Liver (tissue), 9 donors: ENCODE data around the gene CRHR1. TPM values are rescaled to one million over a fixed set of nuclear protein-coding genes. Genes with fewer than 3 reads are reported as not detected.

Experiments used
- DNase-seq: peaks from one replicate; pipeline ENCODE4 v3.0.0-alpha.2; 2017; ENCODE audit warnings: low spot score
- H3K27ac ChIP-seq, 2 donors: one replicate each; pipeline ENCODE4 v1.7.0; 2013; ENCODE audit warnings: inconsistent platforms in 2 of 2, low read length in 2 of 2, control low read depth in 1 of 2, low read depth in 1 of 2, mild to moderate bottlenecking in 1 of 2
- H3K27me3 ChIP-seq, 4 donors: one replicate each; pipeline versions ENCODE4 v1.6.1 to v1.7.0; 2013; ENCODE audit warnings: low read length in 3 of 4, inconsistent platforms in 1 of 4, mild to moderate bottlenecking in 1 of 4, moderate library complexity in 1 of 4; ENCODE audit not compliant: control insufficient read depth in 4 of 4, insufficient read depth in 4 of 4
- H3K36me3 ChIP-seq, 4 donors: one replicate each; pipeline versions ENCODE4 v1.6.1 to v1.7.0; 2013; ENCODE audit warnings: low read length in 3 of 4, mild to moderate bottlenecking in 3 of 4, low read depth in 1 of 4, moderate library complexity in 1 of 4; ENCODE audit not compliant: control insufficient read depth in 4 of 4, insufficient read depth in 3 of 4
- H3K4me1 ChIP-seq, 4 donors: one replicate each; pipeline versions ENCODE4 v1.6.1 to v1.7.0; 2013; ENCODE audit warnings: low read length in 3 of 4, mild to moderate bottlenecking in 3 of 4, moderate library complexity in 1 of 4; ENCODE audit not compliant: control insufficient read depth in 4 of 4, insufficient read depth in 4 of 4
- H3K4me3 ChIP-seq, 3 donors: one replicate each; pipeline versions ENCODE4 v1.6.1 to v1.7.0; 2013; ENCODE audit warnings: low read length in 3 of 3, control low read depth in 1 of 3, low read depth in 1 of 3, mild to moderate bottlenecking in 1 of 3
- H3K9ac ChIP-seq, 2 donors: one replicate each; pipeline ENCODE4 v1.7.0; 2013; ENCODE audit warnings: low read length in 2 of 2, mild to moderate bottlenecking in 2 of 2, moderate library complexity in 2 of 2, control low read depth in 1 of 2, low read depth in 1 of 2
- H3K9me3 ChIP-seq, 4 donors: one replicate each; pipeline versions ENCODE4 v1.6.1 to v1.7.0; 2013; ENCODE audit warnings: low read length in 3 of 4; ENCODE audit not compliant: control insufficient read depth in 4 of 4
- ATF3 ChIP-seq: IDR thresholded peaks from 2 replicates; pipeline ENCODE4 v1.6.1; 2016; ENCODE audit warnings: antibody characterized with exemption
- EGR1 ChIP-seq, 2 donors: IDR thresholded peaks; 2 replicates each; pipeline ENCODE4 v1.6.1; 2016 to 2018; ENCODE audit warnings: antibody characterized with exemption in 2 of 2, low read depth in 2 of 2
- FOXA1 ChIP-seq: IDR thresholded peaks from 2 replicates; pipeline ENCODE4 v1.6.1; 2016; ENCODE audit warnings: antibody characterized with exemption
- FOXA2 ChIP-seq: IDR thresholded peaks from 2 replicates; pipeline ENCODE4 v1.6.1; 2016; ENCODE audit warnings: antibody characterized with exemption
- HNF4A ChIP-seq, 2 donors: conservative IDR thresholded peaks; 2 replicates each; pipeline ENCODE4 v1.6.1; 2016; ENCODE audit warnings: antibody characterized with exemption in 2 of 2, mild to moderate bottlenecking in 2 of 2
- HNF4G ChIP-seq: IDR thresholded peaks from 2 replicates; pipeline ENCODE4 v1.6.1; 2016; ENCODE audit warnings: antibody characterized with exemption
- NR2F2 ChIP-seq: IDR thresholded peaks from 2 replicates; pipeline ENCODE4 v1.6.1; 2016; ENCODE audit warnings: antibody characterized with exemption
- RAD21 ChIP-seq, 2 donors: IDR thresholded peaks; 2 replicates each; pipeline ENCODE4 v1.6.1; 2016; ENCODE audit warnings: antibody characterized with exemption in 2 of 2, mild to moderate bottlenecking in 2 of 2
- RXRA ChIP-seq, 2 donors: IDR thresholded peaks; 2 replicates each; pipeline ENCODE4 v1.6.1; 2017 to 2018; ENCODE audit warnings: antibody characterized with exemption in 2 of 2, mild to moderate bottlenecking in 1 of 2
- SP1 ChIP-seq: IDR thresholded peaks from 2 replicates; pipeline ENCODE4 v1.6.1; 2018; ENCODE audit warnings: antibody characterized with exemption, mild to moderate bottlenecking
- TAF1 ChIP-seq: conservative IDR thresholded peaks from 2 replicates; pipeline ENCODE4 v1.6.1; 2016; ENCODE audit warnings: antibody characterized with exemption, mild to moderate bottlenecking
- YY1 ChIP-seq: IDR thresholded peaks from 2 replicates; pipeline ENCODE4 v1.6.1; 2016; ENCODE audit warnings: antibody characterized with exemption, mild to moderate bottlenecking
- ZBTB33 ChIP-seq: IDR thresholded peaks from 2 replicates; pipeline ENCODE4 v1.6.1; 2016; ENCODE audit warnings: antibody characterized with exemption
- WGBS: extraction: QIAGEN DNeasy Blood & Tissue Kit; methylation state at CpG from one replicate; pipeline ENCODE4 v1.1.7; 2013; 5-methylcytosine and 5-hydroxymethylcytosine counted together
- polyA plus RNA-seq, 2 donors: library from polyadenylated mRNA; stranded (reverse) in 1 of 2; unstranded in 1 of 2; fragments of 200-250 nt in 1 of 2; fragments of >200 nt in 1 of 2; fragmentation: Nextera tagmentation in 1 of 2; extraction: Ambion mirVana in 1 of 2; gene quantifications; one replicate each; pipeline versions ENCODE4 v1.2.1 to v1.2.3, GENCODE V29; 2013 to 2015
- total RNA-seq, 2 donors: library from RNA; depleted of rRNA; stranded (reverse); fragments of >200 nt; gene quantifications; one replicate each; pipeline ENCODE4 v1.2.3, GENCODE V29; 2014
- TF ChIP-seq, protein P1 (sequence below): IDR thresholded peaks from 2 replicates; pipeline ENCODE4 v1.6.1; 2016; ENCODE audit warnings: antibody characterized with exemption, mild to moderate bottlenecking
- donor health status: healthy.
- donor health status: healthy.
- donor health status: healthy.
- donor health status: healthy.
- donor health status: healthy.

CRHR1 gene
- total and polyA plus RNA-seq, 4 donors, result not detected

DNA sequence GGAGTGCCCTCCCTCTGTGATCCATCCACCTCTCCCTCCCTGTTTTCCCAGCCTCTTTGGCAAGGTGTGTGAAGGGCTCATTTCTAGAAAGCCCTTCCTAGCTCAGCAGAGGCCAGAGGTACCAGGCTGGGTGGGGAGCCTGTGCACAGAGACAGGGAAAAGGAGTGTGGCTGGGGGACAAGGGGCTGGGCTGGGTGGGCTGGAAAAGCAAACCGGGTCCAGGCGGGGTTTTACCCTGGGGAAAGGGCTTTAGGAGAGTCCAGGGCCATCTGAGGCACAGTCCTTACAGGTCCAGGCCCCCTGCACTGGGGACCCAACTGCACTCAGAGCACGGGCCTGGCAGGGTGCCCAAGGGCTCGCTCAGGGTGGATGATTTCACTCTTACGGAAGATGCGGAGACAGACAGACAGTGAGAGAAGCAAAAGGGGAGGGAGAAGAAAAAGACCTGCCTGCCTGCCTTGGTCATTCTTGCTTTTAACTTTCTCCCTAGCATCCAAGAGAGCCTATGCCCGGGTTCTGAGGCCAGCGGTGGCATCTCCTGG is 7.0 kb downstream of the CRHR1 start:
- 51% methylated on average over 8 of the region's 8 CpGs for WGBS
- Histone ChIP-seq H3K4me3 (no peak overlapping the region), H3K4me1 (no peaks in the 10 kb centered on the region), H3K27me3 (peaks cover 0 to 7% (median 3%) of the 10 kb centered on the region in 4 donors), H3K9me3 (no peaks in the 10 kb centered on the region), H3K36me3 (no peaks in the 10 kb centered on the region), H3K9ac (no peak overlapping the region), H3K27ac (no peak overlapping the region)
- TF ChIP-seq ATF3, result no peak
- TF ChIP-seq HNF4G, result no peak
- TF ChIP-seq, protein P1, sequence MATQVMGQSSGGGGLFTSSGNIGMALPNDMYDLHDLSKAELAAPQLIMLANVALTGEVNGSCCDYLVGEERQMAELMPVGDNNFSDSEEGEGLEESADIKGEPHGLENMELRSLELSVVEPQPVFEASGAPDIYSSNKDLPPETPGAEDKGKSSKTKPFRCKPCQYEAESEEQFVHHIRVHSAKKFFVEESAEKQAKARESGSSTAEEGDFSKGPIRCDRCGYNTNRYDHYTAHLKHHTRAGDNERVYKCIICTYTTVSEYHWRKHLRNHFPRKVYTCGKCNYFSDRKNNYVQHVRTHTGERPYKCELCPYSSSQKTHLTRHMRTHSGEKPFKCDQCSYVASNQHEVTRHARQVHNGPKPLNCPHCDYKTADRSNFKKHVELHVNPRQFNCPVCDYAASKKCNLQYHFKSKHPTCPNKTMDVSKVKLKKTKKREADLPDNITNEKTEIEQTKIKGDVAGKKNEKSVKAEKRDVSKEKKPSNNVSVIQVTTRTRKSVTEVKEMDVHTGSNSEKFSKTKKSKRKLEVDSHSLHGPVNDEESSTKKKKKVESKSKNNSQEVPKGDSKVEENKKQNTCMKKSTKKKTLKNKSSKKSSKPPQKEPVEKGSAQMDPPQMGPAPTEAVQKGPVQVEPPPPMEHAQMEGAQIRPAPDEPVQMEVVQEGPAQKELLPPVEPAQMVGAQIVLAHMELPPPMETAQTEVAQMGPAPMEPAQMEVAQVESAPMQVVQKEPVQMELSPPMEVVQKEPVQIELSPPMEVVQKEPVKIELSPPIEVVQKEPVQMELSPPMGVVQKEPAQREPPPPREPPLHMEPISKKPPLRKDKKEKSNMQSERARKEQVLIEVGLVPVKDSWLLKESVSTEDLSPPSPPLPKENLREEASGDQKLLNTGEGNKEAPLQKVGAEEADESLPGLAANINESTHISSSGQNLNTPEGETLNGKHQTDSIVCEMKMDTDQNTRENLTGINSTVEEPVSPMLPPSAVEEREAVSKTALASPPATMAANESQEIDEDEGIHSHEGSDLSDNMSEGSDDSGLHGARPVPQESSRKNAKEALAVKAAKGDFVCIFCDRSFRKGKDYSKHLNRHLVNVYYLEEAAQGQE, result no peak
- TF ChIP-seq RAD21 (IDR thresholded peaks at IDR 0.05), result no peak
- no peak for TF ChIP-seq ZBTB33
- TF ChIP-seq TAF1, result no peak
- no peak for TF ChIP-seq NR2F2
- TF ChIP-seq FOXA2, result no peak
- no peak for TF ChIP-seq EGR1 (IDR thresholded peaks at IDR 0.05; ENCODE audit: low read depth in 2 of 2)
- no peak for TF ChIP-seq SP1
- no peak for DNase-seq

DNA sequence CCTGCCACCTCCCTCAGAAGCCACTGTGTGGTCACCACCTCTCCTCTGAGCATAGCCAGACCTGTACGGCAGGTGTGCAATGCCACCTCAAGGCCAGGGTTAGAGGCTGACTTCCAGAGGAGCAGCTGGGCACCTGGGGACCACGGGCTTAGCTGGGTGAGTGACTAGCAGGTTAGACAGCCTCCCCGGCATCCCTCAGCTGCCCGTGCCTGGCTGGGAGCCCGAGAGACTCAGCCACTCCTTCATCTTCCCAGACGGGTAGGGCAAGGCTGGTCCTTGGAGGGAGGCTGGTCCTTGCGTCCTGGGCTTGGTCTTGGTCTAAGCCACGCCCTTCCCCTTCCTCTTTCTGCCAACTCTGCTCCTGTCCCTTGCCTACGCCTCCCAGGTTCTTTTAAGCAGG is 7.8 kb downstream of the CRHR1 start:
- H3K36me3 ChIP-seq, result no peaks in the 10 kb centered on the region
- H3K27ac ChIP-seq, result no peak overlapping the region
- no peak for DNase-seq
- H3K27me3 ChIP-seq, result peaks cover 0 to 6% (median 3%) of the 10 kb centered on the region in 4 donors
- H3K4me1 ChIP-seq, result no peaks in the 10 kb centered on the region
- no peak overlapping the region for H3K4me3 ChIP-seq
- TF ChIP-seq HNF4A (conservative IDR thresholded peaks at IDR 0.05) (no peak), FOXA1 (no peak), YY1 (no peak), ATF3 (no peak), RXRA (IDR thresholded peaks at IDR 0.05) (no peak)
- 47% methylated on average over 9 of the region's 9 CpGs for WGBS
- no peak overlapping the region for H3K9ac ChIP-seq
- H3K9me3 ChIP-seq, result no peaks in the 10 kb centered on the region
